ENCODE results near the gene TMEM161B. TPM values are rescaled to one million over a fixed set of nuclear protein-coding genes. Genes with fewer than 3 reads are reported as not detected.

The TMEM161B gene
- total and polyA plus RNA-seq, 4 experiments from 2014 or later = 12.5 to 33.7 (median 22.7) TPM

GRCh38 chr5:88145611-88146467, 122.8 kb downstream of the TMEM161B start:
- Histone ChIP-seq H3K27ac (ENCODE audit: low read depth, low read length) (no peak overlapping the region), H3K27me3 (ENCODE audit: insufficient read depth, low read length) (peaks cover 44% of the 10 kb centered on the region), H3K9me3 (ENCODE audit: control insufficient read depth in 1 of 2, low read length in 2 of 2) (no peaks in the 10 kb centered on the region), H3K4me1 (ENCODE audit: insufficient read depth, low read length) (peaks cover 33% of the 10 kb centered on the region), H3K4me3 (ENCODE audit: low read length in 2 of 2) (no peak overlapping the region), H3K36me3 (ENCODE audit: insufficient read depth, low read length) (no peaks in the 10 kb centered on the region)
- Mint-ChIP-seq H3K36me3 (peaks cover 0 to 6% of the 10 kb centered on the region in 2 donors), H3K9me3 (peaks cover 1 to 27% (median 8%) of the 10 kb centered on the region in 8 donors), H3K27ac (peak overlapping the region in 3 of 7 donors; percentile 25 to 69 (median 45)), H3K4me3 (peak overlapping the region; percentile 19 to 84 (median 50)), H3K27me3 (peaks cover 31 to 38% of the 10 kb centered on the region in 2 donors), H3K4me1 (peaks cover 12 to 24% (median 16%) of the 10 kb centered on the region in 4 donors)
- POLR2A ChIA-PET (ENCODE audit: partially characterized antibody) = no interaction called here
- CTCF ChIA-PET (ENCODE audit: partially characterized antibody) = no interaction called here
- intact Hi-C loops (cut with micrococcal nuclease) = no loop called here
- peak in 1 of 5 donors; percentile 17 for DNase-seq

GRCh38 chr5:88145221-88145610, 123.4 kb downstream of the TMEM161B start:
- H3K27ac ChIP-seq (ENCODE audit: low read depth, low read length) = no peak overlapping the region
- ChIA-PET CTCF (ENCODE audit: partially characterized antibody) (no interaction called here), POLR2A (ENCODE audit: partially characterized antibody) (no interaction called here)
- intact Hi-C loops (cut with micrococcal nuclease) = no loop called here
- H3K9me3 ChIP-seq (ENCODE audit: control insufficient read depth in 1 of 2, low read length in 2 of 2) = no peaks in the 10 kb centered on the region
- Mint-ChIP-seq H3K4me3 (peak overlapping the region; percentile 19 to 84 (median 50)), H3K4me1 (peaks cover 12 to 24% (median 16%) of the 10 kb centered on the region in 4 donors), H3K27me3 (peaks cover 31 to 38% of the 10 kb centered on the region in 2 donors), H3K36me3 (peaks cover 0 to 6% of the 10 kb centered on the region in 2 donors), H3K9me3 (peaks cover 0 to 22% (median 8%) of the 10 kb centered on the region in 8 donors), H3K27ac (peak overlapping the region in 2 of 7 donors; percentile 25 to 69)
- H3K4me3 ChIP-seq (ENCODE audit: low read length in 2 of 2) = no peak overlapping the region
- H3K36me3 ChIP-seq (ENCODE audit: insufficient read depth, low read length) = no peaks in the 10 kb centered on the region
- H3K27me3 ChIP-seq (ENCODE audit: insufficient read depth, low read length) = peaks cover 47% of the 10 kb centered on the region
- DNase-seq = peak in 2 of 5 donors; percentile 12 to 14
- H3K4me1 ChIP-seq (ENCODE audit: insufficient read depth, low read length) = peaks cover 39% of the 10 kb centered on the region

Measured in CD4-positive, alpha-beta memory T cell (primary cell).